Right lobe of liver (tissue), 6 donors: ENCODE data around the gene ACTN4. TPM values are rescaled to one million over a fixed set of nuclear protein-coding genes. Genes with fewer than 3 reads are reported as not detected.

Source experiments
- ATAC-seq, 4 donors: fragments of 200-7000 bp; cut with Tn5 transposase; one replicate each; pipeline ENCODE4 v1.9.1; 2020; ENCODE audit warnings: mild to moderate bottlenecking in 4 of 4, moderate library complexity in 4 of 4
- DNase-seq, 3 donors: peaks; one replicate each; pipeline ENCODE4 v3.0.0-alpha.2; 2020
- H3K27ac ChIP-seq, 3 donors: fragments of 200-600 bp; one replicate each; pipeline ENCODE4 v1.8.0; 2022
- H3K27me3 ChIP-seq, 2 donors: fragments of 200-600 bp; one replicate each; pipeline ENCODE4 v1.8.0; 2022
- H3K36me3 ChIP-seq, 4 donors: fragments of 200-600 bp; sonication (generic) in 1 of 4; one replicate each; pipeline versions ENCODE4 v1.5.1 to v1.8.0; 2017 to 2022; ENCODE audit warnings: control low read depth in 1 of 4
- H3K4me1 ChIP-seq, 4 donors: fragments of 200-600 bp; sonication (generic) in 1 of 4; one replicate each; pipeline versions ENCODE4 v1.5.1 to v1.8.0; 2017 to 2022; ENCODE audit warnings: control low read depth in 1 of 4
- H3K4me3 ChIP-seq, 3 donors: fragments of 200-600 bp; one replicate each; pipeline ENCODE4 v1.8.0; 2022
- H3K9me3 ChIP-seq, 4 donors: fragments of 200-600 bp; sonication (generic) in 1 of 4; one replicate each; pipeline versions ENCODE4 v1.5.1 to v1.8.0; 2017 to 2022; ENCODE audit warnings: control low read depth in 1 of 4
- CTCF ChIP-seq, 4 donors: fragments of 200-600 bp in 3 of 4; fragments of 450-650 bp in 1 of 4; IDR thresholded peaks; one replicate each; pipeline versions ENCODE4 v1.5.1 to v1.8.0; 2016 to 2022; ENCODE audit warnings: antibody characterized with exemption in 4 of 4, mild to moderate bottlenecking in 2 of 4
- POLR2A ChIP-seq: fragments of 450-650 bp; IDR thresholded peaks from one replicate; pipeline ENCODE4 v1.6.1; 2017; ENCODE audit warnings: antibody characterized with exemption, mild to moderate bottlenecking
- WGBS: methylation state at CpG from one replicate; pipeline ENCODE4 v1.1.6; 2018; ENCODE audit warnings: low coverage, low lambda C conversion rate; ENCODE audit not compliant: insufficient coverage; ENCODE audit errors: missing lambda C conversion rate; 5-methylcytosine and 5-hydroxymethylcytosine counted together
- intact Hi-C, 2 donors: fragments of 100-400 bp; cut with DNase I; formaldehyde crosslinking; loops; one replicate each; pipeline versions ENCODE4 v1.11.2 to v1.14.1; 2022
- total RNA-seq, 6 experiments: library from RNA; depleted of rRNA in 2 of 6; stranded (reverse); fragments of >200 nt in 2 of 6; fragmentation: NEBNext Ultra II Directional in 3 of 6; extraction: Animal tissue kit (Norgen Biotek cat#: 25700) in 3 of 6; gene quantifications; one replicate each; pipeline versions ENCODE4 v1.1.0 to v1.2.4, GENCODE V29; 2016 to 2023
- donor health status: DM: no; HTN: yes; CAD: no.
- donor health status: DM: no; HTN: no; CAD: no.
- donor health status: DM: no; HTN: no; CAD: no.
- donor health status: DM: no; HTN: yes; CAD: no.
- donor health status: DM: no; HTN: yes; CAD: no.

The ACTN4 gene
- total RNA-seq, 6 experiments from 2014 or later: 142 to 306 (median 201) TPM

GRCh38 chr19:38734426-38735256 is 87.2 kb downstream of the ACTN4 start:
- H3K4me1 ChIP-seq: peaks cover 0 to 25% (median 3%) of the 10 kb centered on the region in 4 donors

GRCh38 chr19:38735257-38735686 is 87.8 kb downstream of the ACTN4 start:
- DNase-seq: peak in 2 of 3 donors; percentile 56 to 64
- intact Hi-C loops: no loop called here
- TF ChIP-seq CTCF (IDR thresholded peaks at IDR 0.05) (no peak), POLR2A (no peak)
- H3K36me3 ChIP-seq: peaks cover 0 to 11% (median 3%) of the 10 kb centered on the region in 4 donors
- H3K27me3 ChIP-seq: no peaks in the 10 kb centered on the region
- WGBS: 55% methylated on average over 6 of the region's 18 CpGs
- no peaks in the 10 kb centered on the region for H3K9me3 ChIP-seq
- no peak overlapping the region for H3K4me3 ChIP-seq
- H3K4me1 ChIP-seq: peaks cover 0 to 20% (median 3%) of the 10 kb centered on the region in 4 donors
- peak overlapping the region in 1 of 3 donors; percentile 55 for H3K27ac ChIP-seq
- ATAC-seq: no peak

More at GRCh38 chr19:38734426-38735256, 87.2 kb downstream of the ACTN4 start:
- Histone ChIP-seq H3K27me3 (no peaks in the 10 kb centered on the region), H3K36me3 (peaks cover 0 to 15% (median 4%) of the 10 kb centered on the region in 4 donors), H3K27ac (peak overlapping the region in 1 of 3 donors; percentile 55), H3K4me3 (no peak overlapping the region), H3K9me3 (no peaks in the 10 kb centered on the region)
- TF ChIP-seq POLR2A: no peak
- 54% methylated on average over 3 of the region's 13 CpGs for WGBS
- intact Hi-C loops: no loop called here
- DNase-seq (peak; percentile 38 to 58 (median 48)), ATAC-seq (peak in 3 of 4 donors; percentile 1)

DNA sequence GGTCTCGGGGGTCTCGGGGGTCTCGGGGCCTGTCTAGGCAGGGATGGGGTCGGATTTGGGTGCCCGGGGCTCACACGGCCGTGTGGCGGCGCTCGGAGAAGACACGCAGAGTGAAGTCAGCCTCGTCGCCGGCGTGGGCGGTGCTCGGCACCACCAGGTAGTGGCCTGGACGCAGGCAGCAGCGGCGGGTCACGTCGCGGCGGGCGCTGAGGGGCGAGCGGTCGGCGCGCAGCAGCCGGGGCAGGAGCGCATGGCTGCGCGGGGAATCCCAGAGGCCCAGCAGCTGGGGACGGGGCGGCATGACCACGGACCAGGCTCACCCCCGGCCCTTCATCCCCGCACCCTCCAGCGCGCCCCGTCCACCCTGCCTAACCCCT is 88.6 kb downstream of the ACTN4 start:
- H3K27me3 ChIP-seq: no peaks in the 10 kb centered on the region

GRCh38 chr19:38736413-38737280 is 89.2 kb downstream of the ACTN4 start:
- DNase-seq: peak; percentile 77 to 83 (median 82)
- no peaks in the 10 kb centered on the region for H3K36me3 ChIP-seq
- ATAC-seq: peak; percentile 49 to 71 (median 60)
- peak overlapping the region in 2 of 3 donors; percentile 33 to 40 for H3K27ac ChIP-seq
- no peaks in the 10 kb centered on the region for H3K27me3 ChIP-seq
- TF ChIP-seq POLR2A: no peak
- no peak for TF ChIP-seq CTCF (IDR thresholded peaks at IDR 0.05)
- intact Hi-C loops: no loop called here
- H3K4me3 ChIP-seq: peak overlapping the region; percentile 27 to 54 (median 32)
- H3K4me1 ChIP-seq: peaks cover 0 to 6% (median 2%) of the 10 kb centered on the region in 4 donors
- H3K9me3 ChIP-seq: no peaks in the 10 kb centered on the region
- WGBS: 10% methylated on average over 28 of the region's 36 CpGs

More for the DNA sequence above, 88.6 kb downstream of the ACTN4 start:
- peaks cover 0 to 12% (median 3%) of the 10 kb centered on the region in 4 donors for H3K4me1 ChIP-seq
- peak overlapping the region; percentile 33 to 53 (median 40) for H3K27ac ChIP-seq
- DNase-seq (peak; percentile 67 to 76 (median 75)), ATAC-seq (peak; percentile 20 to 69 (median 42))
- WGBS: 0% methylated on average over 1 of the region's 42 CpGs
- peaks cover 0 to 4% (median 0%) of the 10 kb centered on the region in 4 donors for H3K36me3 ChIP-seq
- H3K4me3 ChIP-seq: peak overlapping the region; percentile 27 to 54 (median 32)
- intact Hi-C loops: no loop called here
- peak; percentile 55 for TF ChIP-seq POLR2A
- no peak for TF ChIP-seq CTCF (IDR thresholded peaks at IDR 0.05)
- H3K9me3 ChIP-seq: no peaks in the 10 kb centered on the region
